ENCODE measurements around the gene RNF130. TPM values are rescaled to one million over a fixed set of nuclear protein-coding genes. Genes with fewer than 3 reads are reported as not detected.
"Not testable (repeated sequence)": the region's sequence is repeated elsewhere in the genome, so short reads cannot be mapped to it uniquely, and the experiment has no call there.

Gene RNF130
- polyA plus RNA-seq, 1 donor from 2014 or later: 18.2 TPM

DNA sequence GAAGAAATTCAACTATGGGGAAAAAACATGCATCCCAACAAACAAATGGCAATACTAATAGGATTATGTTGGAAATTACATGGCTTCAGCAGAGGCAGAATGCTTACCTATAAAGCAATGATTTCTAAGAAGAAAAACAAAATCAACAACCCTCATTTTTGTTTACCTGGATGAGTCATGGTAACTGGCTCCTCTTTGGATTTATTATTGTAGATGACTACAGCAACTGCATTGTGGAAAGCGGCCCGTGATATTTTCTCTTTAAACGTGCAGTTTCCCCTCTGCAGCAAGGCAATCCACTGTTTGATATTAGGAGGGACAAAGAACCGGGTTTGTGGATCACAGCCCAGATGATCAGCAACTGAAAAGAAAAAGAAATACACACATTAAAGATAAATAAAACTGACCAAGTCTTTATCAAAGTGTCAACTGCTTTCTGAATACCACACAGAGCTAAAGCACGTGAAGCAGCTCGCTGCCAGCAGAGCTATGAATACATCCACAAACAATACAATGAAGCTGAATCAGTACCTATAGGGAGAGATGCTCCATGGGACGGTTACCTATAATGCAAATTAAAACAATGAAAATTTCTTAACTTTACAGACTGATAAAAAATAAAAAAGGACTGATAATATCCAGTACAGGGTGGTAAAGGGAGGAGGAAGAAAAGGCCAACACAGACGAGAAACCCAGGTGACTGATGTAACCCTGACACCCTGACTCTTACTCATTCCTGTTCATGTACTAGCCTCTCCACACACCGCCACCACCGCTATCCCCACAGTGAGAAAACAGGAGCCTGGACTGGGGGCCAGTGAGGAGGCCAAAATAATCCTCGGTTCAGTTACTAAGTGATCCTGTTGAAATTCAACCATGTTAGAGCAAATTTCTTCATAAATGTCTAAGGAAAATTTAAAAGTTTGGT is 31.0 kb downstream of the RNF130 start:
- no peaks in the 10 kb centered on the region for H3K27me3 Mint-ChIP-seq
- H3K4me1 Mint-ChIP-seq: peaks cover 0 to 2% (median 0%) of the 10 kb centered on the region in 3 donors
- H3K4me3 Mint-ChIP-seq: no peak overlapping the region
- peaks cover 9% of the 10 kb centered on the region for H3K36me3 Mint-ChIP-seq
- H3K9me3 Mint-ChIP-seq: peaks cover 0 to 13% (median 3%) of the 10 kb centered on the region in 3 donors
- no peak overlapping the region for H3K27ac Mint-ChIP-seq

- no peaks in the 10 kb centered on the region for H3K27me3 Mint-ChIP-seq
- no peak overlapping the region for H3K4me3 Mint-ChIP-seq
- peaks cover 12% of the 10 kb centered on the region for H3K36me3 Mint-ChIP-seq
- H3K9me3 Mint-ChIP-seq: peaks cover 0 to 20% (median 7%) of the 10 kb centered on the region in 3 donors
- H3K27ac Mint-ChIP-seq: no peak overlapping the region
- no peaks in the 10 kb centered on the region for H3K4me1 Mint-ChIP-seq
Observed at GRCh38 chr5:180035206-180035931, 36.2 kb downstream of the RNF130 start.

DNA sequence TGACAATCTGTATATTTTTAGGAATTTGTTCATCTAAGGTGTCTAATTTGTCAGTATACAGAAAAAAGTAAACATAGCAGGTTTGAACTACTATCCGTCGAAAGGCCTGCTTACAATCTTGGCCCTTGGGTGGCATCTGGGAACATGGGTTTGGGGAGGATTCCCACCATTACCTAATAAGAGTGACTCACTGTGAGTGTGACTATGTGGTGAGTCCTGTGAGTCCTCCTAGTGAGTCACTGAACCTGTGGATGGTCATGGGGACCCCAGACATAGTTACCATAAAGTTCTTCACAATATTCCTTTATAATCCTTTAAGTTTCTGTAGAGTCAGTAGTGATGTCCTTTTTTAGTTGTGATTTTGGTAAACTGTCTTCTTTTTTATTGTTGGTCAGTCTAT is 37.0 kb downstream of the RNF130 start:
- Mint-ChIP-seq H3K27me3 (no peaks in the 10 kb centered on the region), H3K27ac (no peak overlapping the region), H3K36me3 (peaks cover 10% of the 10 kb centered on the region), H3K4me3 (no peak overlapping the region), H3K9me3 (peaks cover 0 to 20% (median 7%) of the 10 kb centered on the region in 3 donors), H3K4me1 (no peaks in the 10 kb centered on the region)

DNA sequence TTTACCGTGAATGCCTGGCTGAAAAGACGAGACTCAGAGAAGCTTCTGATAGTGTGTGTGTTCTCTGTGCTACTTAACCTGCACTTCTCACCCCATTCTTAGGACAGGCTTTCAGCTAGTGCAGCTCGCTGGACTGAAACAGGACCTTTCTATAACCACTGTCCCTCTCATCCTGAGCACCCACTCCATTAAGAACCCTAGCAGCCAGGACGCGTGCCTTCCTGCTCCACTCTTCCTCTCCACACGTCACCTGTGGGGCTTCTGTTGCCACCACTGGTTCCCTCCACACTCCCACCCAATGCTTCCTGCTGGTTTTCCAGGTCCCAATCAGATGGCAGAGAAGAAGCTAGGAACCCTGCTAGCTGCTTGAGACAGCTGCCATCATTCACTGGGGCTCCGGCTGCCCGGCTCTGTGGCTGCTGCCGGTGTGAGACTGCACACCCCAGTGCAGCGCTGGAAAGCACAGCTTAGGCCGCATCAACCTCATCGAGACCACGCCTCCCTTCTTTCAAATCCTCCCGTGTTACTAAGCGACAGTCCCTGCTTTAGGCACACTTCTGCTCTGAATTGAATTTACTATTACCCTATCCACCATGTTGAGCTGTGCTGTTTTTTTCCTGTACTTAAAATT is 44.0 kb downstream of the RNF130 start:
- Mint-ChIP-seq H3K4me3 (no peak overlapping the region), H3K36me3 (peaks cover 8% of the 10 kb centered on the region), H3K4me1 (no peaks in the 10 kb centered on the region), H3K27me3 (no peaks in the 10 kb centered on the region), H3K9me3 (no peaks in the 10 kb centered on the region), H3K27ac (peak overlapping the region in 1 of 3 donors; percentile 88)

DNA sequence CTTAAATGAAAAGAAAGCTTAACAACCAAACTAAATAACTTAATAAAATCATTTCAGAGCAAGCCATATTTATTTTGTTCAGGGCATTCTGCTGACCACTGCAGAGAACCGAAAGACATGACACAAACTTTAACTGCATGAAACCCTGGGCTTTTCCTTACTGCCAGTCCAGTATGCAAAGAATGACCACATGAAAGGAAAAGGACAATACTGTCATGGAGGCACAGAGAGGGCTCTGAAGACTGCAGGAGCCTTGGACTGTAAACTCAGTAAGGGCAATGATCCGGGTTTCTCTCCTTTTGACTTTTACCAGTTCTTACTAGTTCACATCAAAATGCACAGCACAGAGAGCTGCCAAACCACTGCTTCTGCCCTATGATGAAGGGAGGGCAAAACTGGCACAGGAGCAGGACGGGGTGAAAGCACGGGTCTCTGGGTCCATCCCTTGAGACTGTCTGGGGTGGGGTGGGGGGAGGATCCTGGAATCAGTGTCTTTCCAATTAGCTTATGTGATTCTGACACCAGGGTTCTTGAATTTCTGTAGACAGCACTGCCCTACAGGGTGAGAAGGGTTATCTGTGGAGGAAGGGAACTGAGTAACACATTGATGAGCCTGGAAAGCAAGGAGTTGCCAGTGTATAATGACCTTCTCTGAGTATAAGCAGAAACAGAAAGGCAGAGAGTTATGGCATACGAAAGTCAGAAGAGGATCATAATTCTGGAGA is 44.7 kb downstream of the RNF130 start:
- no peaks in the 10 kb centered on the region for H3K27me3 Mint-ChIP-seq
- peaks cover 11% of the 10 kb centered on the region for H3K36me3 Mint-ChIP-seq
- no peaks in the 10 kb centered on the region for H3K4me1 Mint-ChIP-seq
- H3K4me3 Mint-ChIP-seq: no peak overlapping the region
- peak overlapping the region in 2 of 3 donors; percentile 75 to 88 for H3K27ac Mint-ChIP-seq
- no peaks in the 10 kb centered on the region for H3K9me3 Mint-ChIP-seq

GRCh38 chr5:180026320-180026719 is 45.2 kb downstream of the RNF130 start:
- no peaks in the 10 kb centered on the region for H3K4me1 Mint-ChIP-seq
- H3K27ac Mint-ChIP-seq: no peak overlapping the region
- no peaks in the 10 kb centered on the region for H3K27me3 Mint-ChIP-seq
- peaks cover 13% of the 10 kb centered on the region for H3K36me3 Mint-ChIP-seq
- no peaks in the 10 kb centered on the region for H3K9me3 Mint-ChIP-seq
- H3K4me3 Mint-ChIP-seq: no peak overlapping the region

GRCh38 chr5:180021900-180022299 is 49.7 kb downstream of the RNF130 start:
- no peaks in the 10 kb centered on the region for H3K4me1 Mint-ChIP-seq
- H3K36me3 Mint-ChIP-seq: peaks cover 17% of the 10 kb centered on the region
- no peaks in the 10 kb centered on the region for H3K27me3 Mint-ChIP-seq
- H3K4me3 Mint-ChIP-seq: no peak overlapping the region
- no peak overlapping the region for H3K27ac Mint-ChIP-seq
- no peaks in the 10 kb centered on the region for H3K9me3 Mint-ChIP-seq

DNA sequence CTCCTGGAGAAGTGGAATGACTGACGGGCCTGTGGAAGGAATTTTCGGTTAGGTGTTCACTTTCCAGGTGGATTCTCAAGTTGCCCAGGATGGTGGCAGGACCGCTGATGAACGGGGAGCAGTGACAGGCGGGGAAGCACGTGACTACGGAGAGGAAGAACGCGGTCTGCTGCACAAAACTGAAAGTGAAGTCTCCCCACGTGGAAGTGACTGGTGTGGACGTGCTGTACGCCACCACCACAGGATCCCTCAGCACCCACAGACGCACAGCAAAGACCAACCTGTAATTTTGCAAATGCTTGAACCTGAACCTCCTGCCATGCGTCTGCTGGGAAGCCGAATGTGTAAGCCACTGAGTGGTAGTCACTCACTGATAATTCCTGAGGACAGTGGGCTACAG is 51.4 kb downstream of the RNF130 start:
- no peaks in the 10 kb centered on the region for H3K9me3 Mint-ChIP-seq
- peaks cover 17% of the 10 kb centered on the region for H3K36me3 Mint-ChIP-seq
- H3K4me3 Mint-ChIP-seq: no peak overlapping the region
- H3K27ac Mint-ChIP-seq: no peak overlapping the region
- no peaks in the 10 kb centered on the region for H3K4me1 Mint-ChIP-seq
- H3K27me3 Mint-ChIP-seq: no peaks in the 10 kb centered on the region

- Mint-ChIP-seq H3K36me3 (peaks cover 12% of the 10 kb centered on the region), H3K9me3 (no peaks in the 10 kb centered on the region), H3K4me3 (no peak overlapping the region), H3K27me3 (no peaks in the 10 kb centered on the region), H3K27ac (no peak overlapping the region), H3K4me1 (no peaks in the 10 kb centered on the region)
Observed at GRCh38 chr5:180018347-180019060, 53.1 kb downstream of the RNF130 start.

DNA sequence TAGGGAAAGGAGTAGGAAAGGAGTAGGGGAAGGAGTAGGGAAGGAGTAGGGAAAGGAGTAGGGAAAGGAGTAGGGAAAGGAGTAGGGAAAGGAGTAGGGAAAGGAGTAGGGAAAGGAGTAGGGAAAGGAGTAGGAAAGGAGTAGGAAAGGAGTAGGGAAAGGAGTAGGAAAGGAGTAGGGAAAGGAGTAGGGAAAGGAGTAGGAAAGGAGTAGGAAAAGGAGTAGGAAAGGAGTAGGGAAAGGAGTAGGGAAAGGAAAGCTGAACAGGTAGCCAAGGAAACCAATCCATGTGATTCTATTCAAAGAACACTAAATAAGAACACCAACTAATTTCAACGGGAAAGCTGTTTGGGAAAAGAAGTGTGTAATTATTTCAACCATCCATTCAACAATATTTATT is 56.0 kb downstream of the RNF130 start:
- not testable (repeated sequence) for H3K27me3 Mint-ChIP-seq, H3K27ac Mint-ChIP-seq, H3K4me1 Mint-ChIP-seq, H3K9me3 Mint-ChIP-seq, H3K4me3 Mint-ChIP-seq
- peaks cover 11% of the 10 kb centered on the region for H3K36me3 Mint-ChIP-seq

DNA sequence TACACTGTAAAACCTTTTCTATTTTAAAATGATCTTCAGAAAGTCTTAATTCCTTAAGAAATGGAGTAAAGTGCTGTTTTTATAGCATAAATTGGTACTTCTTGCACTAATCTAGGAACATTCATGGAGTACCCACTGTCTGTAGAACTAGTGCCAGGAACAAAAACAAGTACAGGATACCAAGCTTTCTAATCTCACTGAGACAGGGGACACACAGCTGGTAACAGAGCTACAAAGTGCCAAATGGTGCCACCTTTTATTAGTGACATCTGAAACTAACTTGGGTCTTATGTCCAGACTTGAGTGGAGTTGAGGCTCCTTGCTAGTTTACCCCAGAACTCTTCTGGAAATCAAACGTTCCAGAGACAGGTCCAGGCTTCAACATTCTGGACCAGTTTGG is 57.9 kb downstream of the RNF130 start:
- H3K4me1 Mint-ChIP-seq: no peaks in the 10 kb centered on the region
- H3K27me3 Mint-ChIP-seq: no peaks in the 10 kb centered on the region
- peaks cover 5% of the 10 kb centered on the region for H3K36me3 Mint-ChIP-seq
- H3K9me3 Mint-ChIP-seq: no peaks in the 10 kb centered on the region
- H3K4me3 Mint-ChIP-seq: no peak overlapping the region
- no peak overlapping the region for H3K27ac Mint-ChIP-seq

GRCh38 chr5:180012316-180012715 is 59.2 kb downstream of the RNF130 start:
- Mint-ChIP-seq H3K27ac (no peak overlapping the region), H3K4me3 (no peak overlapping the region), H3K27me3 (no peaks in the 10 kb centered on the region), H3K9me3 (no peaks in the 10 kb centered on the region), H3K4me1 (no peaks in the 10 kb centered on the region), H3K36me3 (peaks cover 5% of the 10 kb centered on the region)

- no peak overlapping the region for H3K4me3 Mint-ChIP-seq
- peaks cover 6% of the 10 kb centered on the region for H3K36me3 Mint-ChIP-seq
- H3K4me1 Mint-ChIP-seq: no peaks in the 10 kb centered on the region
- no peaks in the 10 kb centered on the region for H3K9me3 Mint-ChIP-seq
- no peaks in the 10 kb centered on the region for H3K27me3 Mint-ChIP-seq
- no peak overlapping the region for H3K27ac Mint-ChIP-seq
Observed at GRCh38 chr5:180010636-180011035, 60.9 kb downstream of the RNF130 start.

GRCh38 chr5:180009581-180009980 is 62.0 kb downstream of the RNF130 start:
- Mint-ChIP-seq H3K4me3 (no peak overlapping the region), H3K9me3 (no peaks in the 10 kb centered on the region), H3K36me3 (peaks cover 8% of the 10 kb centered on the region), H3K4me1 (no peaks in the 10 kb centered on the region), H3K27ac (no peak overlapping the region), H3K27me3 (no peaks in the 10 kb centered on the region)

Data from IgD-negative memory B cell (primary cell).